SH-SY5Y (cell line): Measurements from ENCODE around the gene ITPR3.

ENCODE experiments used
- GATA2 ChIP-seq: IDR thresholded peaks from 2 replicates; pipeline ENCODE4 v1.6.1; 2011; ENCODE audit warnings: mild to moderate bottlenecking, low read depth, low read length
- GATA3 ChIP-seq: IDR thresholded peaks from 2 replicates; pipeline ENCODE4 v1.6.1; 2011; ENCODE audit warnings: low read depth, mild to moderate bottlenecking, low read length, moderate library complexity

- TF ChIP-seq GATA2, result no peak
- TF ChIP-seq GATA3, result no peak
These were observed 1.8 kb upstream of the ITPR3 start for GRCh38 chr6:33619166-33619840.
